Posterior cingulate gyrus (tissue), 11 donors: ENCODE measurements around the gene SPIRE1.

Experiments
- DNase-seq, 10 donors: peaks; one replicate each; pipeline versions ENCODE4 v3.0.0 to v3.0.0-alpha.2; 2020 to 2021; ENCODE audit warnings: mixed read lengths in 3 of 10
- intact Hi-C: fragments of 100-400 bp; cut with DNase I; formaldehyde crosslinking; loops from one replicate; pipeline ENCODE4 v1.15.1; 2023

The SPIRE1 gene

GRCh38 chr18:12606592-12607315 lies 51.2 kb downstream of the SPIRE1 start:
- intact Hi-C loops, result no loop called here
- DNase-seq, result no peak

DNA sequence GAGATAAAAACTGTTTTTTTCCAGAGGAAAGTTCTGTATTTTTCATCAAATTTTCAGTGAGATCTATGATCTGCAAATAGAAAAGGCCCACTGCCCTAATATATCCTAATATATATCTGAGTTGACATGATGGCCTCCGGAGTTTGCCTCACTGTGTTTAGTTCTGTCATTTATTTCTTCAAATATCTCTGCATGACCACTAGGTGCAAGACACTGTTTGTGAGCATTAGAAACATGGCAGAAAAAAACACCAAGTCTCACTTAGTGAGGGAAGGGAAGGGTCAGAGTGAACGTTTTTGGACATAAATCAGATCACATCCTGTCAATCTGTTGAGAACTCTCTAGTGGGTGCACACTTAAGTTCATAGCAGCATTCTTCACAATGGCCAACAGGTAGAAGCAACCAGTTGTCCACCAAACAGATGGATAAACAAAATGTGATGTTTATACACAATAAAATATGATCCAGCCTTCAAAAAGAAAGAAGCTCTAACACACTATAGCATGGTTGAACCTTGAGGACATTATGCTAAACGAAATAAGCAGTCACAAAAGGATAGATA lies 53.4 kb downstream of the SPIRE1 start:
- intact Hi-C loops, result no loop called here
- DNase-seq, result no peak

GRCh38 chr18:12599966-12600365 lies 57.9 kb downstream of the SPIRE1 start:
- intact Hi-C loops, result no loop called here
- no peak for DNase-seq

DNA sequence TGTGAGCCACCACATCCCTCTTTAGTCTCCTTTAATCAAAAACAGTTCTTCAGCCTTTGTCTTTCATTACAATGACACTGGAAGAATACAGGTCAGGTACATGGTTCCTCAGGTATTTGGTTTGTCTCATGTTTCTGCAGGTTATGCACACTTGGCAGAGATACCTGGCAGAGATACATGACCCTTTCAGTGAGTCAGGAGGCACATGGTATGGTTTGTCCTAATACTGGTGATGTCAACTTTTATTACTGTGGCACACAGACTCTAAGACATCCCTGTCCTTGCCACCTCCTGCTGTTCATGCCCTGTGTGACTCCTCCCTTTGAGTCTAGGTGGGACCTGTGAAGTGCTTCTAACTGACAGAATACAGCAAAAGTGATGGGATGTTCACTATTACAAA lies 58.4 kb downstream of the SPIRE1 start:
- intact Hi-C loops, result no loop called here
- no peak for DNase-seq

DNA sequence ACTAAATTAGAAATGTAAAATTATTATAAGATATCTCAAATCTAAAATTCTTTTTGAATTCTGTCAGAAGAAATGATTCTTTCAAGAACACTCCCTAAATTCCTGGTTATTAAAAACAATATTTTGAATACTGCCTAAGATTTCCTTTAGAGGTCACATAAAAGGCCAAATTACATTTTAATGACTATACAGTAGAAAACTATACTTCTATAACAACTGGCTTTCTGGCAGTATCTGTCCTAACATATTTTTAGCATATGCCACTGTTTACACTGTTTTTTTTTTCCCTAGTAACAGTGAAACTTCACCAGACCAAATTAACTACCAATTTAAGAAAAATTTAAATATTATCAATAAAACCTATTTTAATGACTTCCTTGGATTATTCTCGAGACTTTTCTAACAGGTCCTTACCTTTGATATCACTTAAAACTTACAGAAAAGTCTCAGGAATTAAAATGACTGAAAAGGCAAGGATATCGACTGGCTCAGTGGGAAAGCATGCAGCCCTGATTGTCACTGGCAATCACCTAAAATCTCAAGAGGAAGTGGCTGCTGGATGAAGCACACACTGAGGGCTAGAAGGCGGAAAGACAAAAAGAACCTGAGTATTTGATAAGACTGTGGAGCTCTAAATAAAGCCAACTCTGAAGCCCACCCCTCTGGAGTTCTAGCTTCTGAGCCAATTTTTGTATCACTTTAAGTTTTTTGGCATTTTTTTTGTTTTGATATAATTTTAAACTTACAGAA lies 59.6 kb downstream of the SPIRE1 start:
- no peak for DNase-seq
- intact Hi-C loops, result no loop called here

DNA sequence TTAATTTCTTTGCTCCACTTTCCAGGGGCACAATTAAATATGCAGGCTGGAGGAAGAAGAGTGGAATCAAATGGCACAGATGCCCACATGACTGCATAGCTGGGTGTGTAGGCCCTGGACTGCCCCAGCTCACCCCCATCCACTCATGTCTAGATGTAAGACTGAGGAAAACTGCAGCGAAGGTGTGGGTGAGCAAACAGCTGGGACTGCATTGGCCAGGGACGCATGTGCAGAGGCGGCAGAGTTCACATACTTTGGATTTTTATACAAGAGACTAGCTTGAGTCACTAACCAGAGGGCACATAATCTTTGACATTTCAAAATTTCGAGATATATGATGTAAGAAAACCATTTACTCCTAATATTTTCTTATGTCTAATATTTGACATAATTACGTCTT lies 60.1 kb downstream of the SPIRE1 start:
- peak in 2 of 10 donors; percentile 11 to 72 for DNase-seq
- intact Hi-C loops, result no loop called here

DNA sequence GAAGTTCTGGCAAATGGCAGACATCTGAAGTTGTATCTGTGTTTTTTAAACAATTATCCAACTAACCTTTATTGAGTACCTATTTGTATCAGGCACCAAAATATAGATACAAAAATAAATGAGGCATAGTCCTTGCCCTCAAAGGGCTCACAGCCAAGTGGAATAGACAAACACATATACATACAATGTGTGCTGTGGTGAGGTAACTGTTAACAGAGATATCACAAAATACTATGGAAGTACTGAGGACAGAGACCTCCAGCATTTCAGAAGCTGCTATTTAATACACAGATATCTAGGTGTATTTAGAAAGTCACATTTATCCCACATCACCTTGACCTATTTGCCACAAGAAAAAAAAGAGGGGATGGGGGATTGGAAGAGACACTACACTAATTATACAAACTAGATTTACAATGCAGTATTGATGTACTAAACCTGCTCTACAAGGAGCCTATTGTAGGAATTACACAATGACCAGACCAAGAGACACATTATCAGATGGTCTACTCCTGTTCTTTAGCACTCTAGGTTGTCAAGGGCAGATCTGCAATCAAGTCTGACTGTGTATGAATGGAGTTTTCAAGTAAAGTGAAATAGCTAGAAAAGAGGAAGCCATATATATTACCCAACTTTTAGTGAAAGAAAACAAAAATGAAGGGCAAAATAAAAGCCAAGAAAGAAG lies 62.2 kb downstream of the SPIRE1 start:
- intact Hi-C loops, result no loop called here
- no peak for DNase-seq

- DNase-seq, result no peak
- intact Hi-C loops, result no loop called here
Observed at GRCh38 chr18:12593866-12594265, 64.0 kb downstream of the SPIRE1 start.

GRCh38 chr18:12592597-12593127 lies 65.2 kb downstream of the SPIRE1 start:
- no peak for DNase-seq
- intact Hi-C loops, result no loop called here

GRCh38 chr18:12589448-12589847 lies 68.5 kb downstream of the SPIRE1 start:
- no peak for DNase-seq

DNA sequence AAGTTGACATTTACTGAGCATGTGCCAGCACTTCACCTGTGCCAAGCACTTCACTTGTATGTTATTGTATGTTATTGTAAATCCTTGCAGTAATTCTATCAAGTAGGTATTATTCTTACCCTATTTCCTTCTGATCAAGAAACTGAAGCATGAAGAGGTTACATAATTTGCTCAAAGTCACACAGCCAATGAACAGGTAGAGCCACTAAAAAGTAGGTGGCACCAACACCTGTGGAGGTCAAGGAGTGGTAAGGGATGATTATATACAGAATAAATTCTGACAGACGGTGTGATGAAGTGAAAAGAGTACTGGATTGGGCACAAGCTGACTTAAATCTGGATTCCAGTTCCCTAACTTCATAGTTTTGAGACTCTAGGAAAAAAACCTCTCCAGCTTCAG lies 71.0 kb downstream of the SPIRE1 start:
- intact Hi-C loops, result no loop called here
- DNase-seq, result no peak

More at GRCh38 chr18:12589448-12589847, 68.5 kb downstream of the SPIRE1 start:
- intact Hi-C loops, result no loop called here

GRCh38 chr18:12585218-12585617 lies 72.7 kb downstream of the SPIRE1 start:
- intact Hi-C loops, result no loop called here
- no peak for DNase-seq

DNA sequence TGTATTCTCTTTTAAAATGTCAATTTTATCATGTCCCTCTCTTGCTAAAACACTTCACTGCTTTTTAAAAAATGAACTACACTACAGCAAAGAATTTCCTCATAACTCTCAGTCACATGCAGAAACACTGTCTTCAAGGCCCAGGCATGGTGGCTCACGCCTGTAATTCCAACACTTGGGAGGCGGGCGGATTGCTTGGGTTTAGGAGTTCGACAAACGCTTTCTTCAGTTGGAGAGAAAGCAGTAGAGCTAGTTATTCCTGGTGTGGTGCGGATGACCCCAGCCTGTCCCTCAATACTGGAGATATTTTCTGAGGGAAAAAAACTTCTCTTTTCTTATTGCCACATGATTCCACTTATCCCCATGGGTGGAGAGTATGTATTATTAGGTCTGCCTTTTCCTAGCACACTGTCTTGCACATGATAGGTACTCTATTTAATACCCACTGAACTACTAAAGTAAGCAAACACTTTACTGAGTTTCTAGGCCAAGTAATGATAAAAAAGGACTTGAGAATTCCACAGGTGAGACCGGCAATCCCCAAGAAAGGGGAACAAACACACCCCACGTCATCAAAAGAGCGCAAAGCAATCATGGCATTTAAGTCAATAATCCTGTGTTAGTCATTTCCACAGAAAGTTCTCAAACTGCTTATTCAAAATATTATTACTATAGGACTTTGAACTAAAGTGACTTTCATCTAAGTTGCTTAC lies 77.1 kb downstream of the SPIRE1 start:
- DNase-seq, result no peak
- intact Hi-C loops, result no loop called here

- intact Hi-C loops, result no loop called here
- DNase-seq, result no peak
Observed at GRCh38 chr18:12579775-12580174, 78.1 kb downstream of the SPIRE1 start.

GRCh38 chr18:12577848-12578247 lies 80.1 kb downstream of the SPIRE1 start:
- no peak for DNase-seq
- intact Hi-C loops, result no loop called here

DNA sequence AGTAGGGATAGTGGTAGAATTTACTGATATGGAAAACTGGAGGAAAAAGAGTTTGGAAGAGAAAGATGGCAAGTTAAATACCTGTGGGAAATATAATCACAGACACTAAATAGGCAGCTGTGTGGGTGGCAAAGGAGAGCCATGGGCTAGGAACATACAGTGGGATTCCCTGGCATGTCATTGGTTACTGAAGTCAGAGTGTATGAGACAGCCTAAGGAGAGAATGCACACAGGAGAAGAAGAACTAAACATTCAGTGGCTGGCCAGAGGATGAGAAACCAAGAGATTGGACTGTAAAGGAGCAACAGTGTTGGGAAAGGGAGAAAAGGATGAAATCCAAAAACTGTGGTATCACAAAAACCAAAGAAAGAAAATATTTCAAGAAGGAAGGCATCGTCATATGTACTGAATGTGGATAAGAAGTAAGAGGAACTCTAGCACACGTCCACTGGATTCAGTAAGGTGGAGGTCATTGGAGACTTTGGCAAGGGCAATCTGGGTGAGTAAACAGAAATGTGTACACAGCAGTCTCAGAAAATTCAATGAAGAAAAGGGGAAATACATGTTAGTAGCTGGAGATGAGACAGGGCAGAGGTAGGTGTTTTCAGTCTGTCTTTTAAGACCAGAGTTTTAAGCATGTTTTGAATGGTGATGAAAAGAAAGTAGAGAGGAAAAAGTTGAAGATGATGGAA lies 83.3 kb downstream of the SPIRE1 start:
- intact Hi-C loops, result no loop called here
- DNase-seq, result no peak

GRCh38 chr18:12571630-12572029 lies 86.3 kb downstream of the SPIRE1 start:
- no peak for DNase-seq
- intact Hi-C loops, result no loop called here

- DNase-seq, result no peak
- intact Hi-C loops, result no loop called here
Observed at GRCh38 chr18:12569791-12570190, 88.1 kb downstream of the SPIRE1 start.

DNA sequence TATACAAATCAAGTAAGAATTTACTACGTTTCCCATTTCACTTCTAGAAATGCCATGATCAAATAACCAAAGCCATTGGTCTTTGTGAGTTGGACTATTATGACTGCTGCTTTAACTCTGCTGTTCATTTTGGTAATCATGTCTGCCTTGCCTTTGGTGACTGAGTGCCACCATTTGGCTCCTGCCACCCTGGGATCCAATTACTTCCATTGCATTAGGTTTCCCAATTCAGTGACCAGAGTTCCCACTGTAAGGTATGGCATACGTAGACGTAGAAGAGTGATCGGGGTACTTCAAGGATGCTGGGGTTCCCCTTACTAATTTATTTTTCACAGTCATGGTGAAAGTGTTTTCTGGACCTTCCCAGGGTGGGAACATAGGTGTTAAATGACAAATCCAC lies 90.1 kb downstream of the SPIRE1 start:
- DNase-seq, result no peak
- intact Hi-C loops, result no loop called here

DNA sequence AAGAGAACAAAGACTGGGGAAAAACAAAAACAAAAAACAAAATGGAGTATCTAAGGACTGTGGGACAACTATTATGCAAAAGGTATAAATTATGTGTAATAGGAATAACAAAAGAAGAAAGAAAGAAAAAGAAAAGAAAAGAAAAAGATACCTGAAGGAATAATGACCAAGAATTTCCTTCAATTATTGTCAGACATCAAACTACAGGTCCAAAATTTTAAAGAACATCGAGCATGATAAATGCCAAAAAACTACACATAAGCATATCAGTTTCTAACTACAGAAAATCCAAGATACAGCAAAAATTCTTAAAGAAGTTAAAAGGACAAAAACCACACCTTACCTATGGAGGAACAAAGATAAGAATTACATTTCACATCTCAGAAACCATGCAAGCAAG lies 93.0 kb downstream of the SPIRE1 start:
- intact Hi-C loops, result no loop called here

More for the DNA sequence above, 93.0 kb downstream of the SPIRE1 start:
- DNase-seq, result no peak
